Activated naive CD8-positive, alpha-beta T cell treated with anti-CD3 and anti-CD28 coated beads, Interleukin-2, amount 50 U/mL, for 16 hours (primary cell): ENCODE results near the gene HTRA1.

ENCODE experiments used
- DNase-seq: peaks from one replicate; pipeline ENCODE4 v3.0.0-alpha.2; 2020; ENCODE audit warnings: low read depth, low spot score

HTRA1 gene

GRCh38 chr10:122551450-122551849 lies 90.1 kb downstream of the HTRA1 start:
- no peak for DNase-seq

GRCh38 chr10:122553341-122553740 lies 92.0 kb downstream of the HTRA1 start:
- DNase-seq = no peak

GRCh38 chr10:122554131-122555036 lies 93.0 kb downstream of the HTRA1 start:
- DNase-seq = no peak

GRCh38 chr10:122555442-122555841 lies 94.1 kb downstream of the HTRA1 start:
- no peak for DNase-seq

GRCh38 chr10:122557516-122557915 lies 96.2 kb downstream of the HTRA1 start:
- no peak for DNase-seq

- no peak for DNase-seq
Observed at GRCh38 chr10:122558452-122558851, 97.1 kb downstream of the HTRA1 start.

- DNase-seq = no peak
Observed at GRCh38 chr10:122559228-122559627, 97.9 kb downstream of the HTRA1 start.

- DNase-seq = no peak
Observed at GRCh38 chr10:122560279-122560804, 99.0 kb downstream of the HTRA1 start, which contains the start of gene DMBT1. Gene DMBT1, plus strand, starts transcription at chr10:122560754. Its CDS starts 17 bp downstream, at chr10:122560771.

GRCh38 chr10:122561212-122561611 lies 99.9 kb downstream of the HTRA1 start:
- DNase-seq = no peak

- DNase-seq = no peak
Observed at GRCh38 chr10:122561792-122562191, 100.4 kb downstream of the HTRA1 start.
